ENCODE measurements around the gene GLRA2.
A peak's percentile ranks its signal among the peaks of the same experiment; 100 is the strongest.

DNA sequence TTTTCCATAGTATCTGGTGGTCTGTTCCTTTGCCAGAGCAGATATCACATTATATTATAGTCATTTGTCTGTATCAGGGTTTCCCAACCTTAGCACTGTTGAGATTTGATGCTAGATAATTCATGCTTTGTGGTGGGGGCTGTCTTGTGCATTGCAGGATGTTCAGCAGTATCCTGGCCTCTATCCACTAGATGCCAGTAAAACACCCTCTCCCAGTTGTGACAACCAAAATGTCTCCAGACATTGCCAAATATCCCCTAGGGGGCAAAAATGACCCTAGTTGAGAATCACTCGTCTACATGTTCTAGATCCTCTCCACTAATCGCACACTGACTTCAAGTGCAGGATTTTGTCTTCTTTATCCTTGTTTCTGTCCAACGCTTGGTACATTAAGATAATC lies 182.8 kb downstream of the GLRA2 start:
- TF ChIP-seq, protein P1, sequence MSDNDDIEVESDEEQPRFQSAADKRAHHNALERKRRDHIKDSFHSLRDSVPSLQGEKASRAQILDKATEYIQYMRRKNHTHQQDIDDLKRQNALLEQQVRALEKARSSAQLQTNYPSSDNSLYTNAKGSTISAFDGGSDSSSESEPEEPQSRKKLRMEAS (IDR thresholded peaks at IDR 0.05; ENCODE audit: low read depth) = no peak
- TF ChIP-seq, protein P2, sequence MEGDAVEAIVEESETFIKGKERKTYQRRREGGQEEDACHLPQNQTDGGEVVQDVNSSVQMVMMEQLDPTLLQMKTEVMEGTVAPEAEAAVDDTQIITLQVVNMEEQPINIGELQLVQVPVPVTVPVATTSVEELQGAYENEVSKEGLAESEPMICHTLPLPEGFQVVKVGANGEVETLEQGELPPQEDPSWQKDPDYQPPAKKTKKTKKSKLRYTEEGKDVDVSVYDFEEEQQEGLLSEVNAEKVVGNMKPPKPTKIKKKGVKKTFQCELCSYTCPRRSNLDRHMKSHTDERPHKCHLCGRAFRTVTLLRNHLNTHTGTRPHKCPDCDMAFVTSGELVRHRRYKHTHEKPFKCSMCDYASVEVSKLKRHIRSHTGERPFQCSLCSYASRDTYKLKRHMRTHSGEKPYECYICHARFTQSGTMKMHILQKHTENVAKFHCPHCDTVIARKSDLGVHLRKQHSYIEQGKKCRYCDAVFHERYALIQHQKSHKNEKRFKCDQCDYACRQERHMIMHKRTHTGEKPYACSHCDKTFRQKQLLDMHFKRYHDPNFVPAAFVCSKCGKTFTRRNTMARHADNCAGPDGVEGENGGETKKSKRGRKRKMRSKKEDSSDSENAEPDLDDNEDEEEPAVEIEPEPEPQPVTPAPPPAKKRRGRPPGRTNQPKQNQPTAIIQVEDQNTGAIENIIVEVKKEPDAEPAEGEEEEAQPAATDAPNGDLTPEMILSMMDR (IDR thresholded peaks at IDR 0.05) = peak; percentile 47; the same call in 1 of the 2 replicates
